ENCODE measurements around the gene RHBDD3.

GRCh38 chr22:29269731-29270474 lies 2.1 kb upstream of the RHBDD3 start:
- TF ChIP-seq, protein P1, sequence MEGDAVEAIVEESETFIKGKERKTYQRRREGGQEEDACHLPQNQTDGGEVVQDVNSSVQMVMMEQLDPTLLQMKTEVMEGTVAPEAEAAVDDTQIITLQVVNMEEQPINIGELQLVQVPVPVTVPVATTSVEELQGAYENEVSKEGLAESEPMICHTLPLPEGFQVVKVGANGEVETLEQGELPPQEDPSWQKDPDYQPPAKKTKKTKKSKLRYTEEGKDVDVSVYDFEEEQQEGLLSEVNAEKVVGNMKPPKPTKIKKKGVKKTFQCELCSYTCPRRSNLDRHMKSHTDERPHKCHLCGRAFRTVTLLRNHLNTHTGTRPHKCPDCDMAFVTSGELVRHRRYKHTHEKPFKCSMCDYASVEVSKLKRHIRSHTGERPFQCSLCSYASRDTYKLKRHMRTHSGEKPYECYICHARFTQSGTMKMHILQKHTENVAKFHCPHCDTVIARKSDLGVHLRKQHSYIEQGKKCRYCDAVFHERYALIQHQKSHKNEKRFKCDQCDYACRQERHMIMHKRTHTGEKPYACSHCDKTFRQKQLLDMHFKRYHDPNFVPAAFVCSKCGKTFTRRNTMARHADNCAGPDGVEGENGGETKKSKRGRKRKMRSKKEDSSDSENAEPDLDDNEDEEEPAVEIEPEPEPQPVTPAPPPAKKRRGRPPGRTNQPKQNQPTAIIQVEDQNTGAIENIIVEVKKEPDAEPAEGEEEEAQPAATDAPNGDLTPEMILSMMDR (IDR thresholded peaks at IDR 0.05 in 4 of 5, conservative IDR thresholded peaks at IDR 0.05 in 1 of 5), result no peak
- no peak for TF ChIP-seq POLR2A (IDR thresholded peaks at IDR 0.05)
